ENCODE data around the gene CGRRF1.

The CGRRF1 gene

DNA sequence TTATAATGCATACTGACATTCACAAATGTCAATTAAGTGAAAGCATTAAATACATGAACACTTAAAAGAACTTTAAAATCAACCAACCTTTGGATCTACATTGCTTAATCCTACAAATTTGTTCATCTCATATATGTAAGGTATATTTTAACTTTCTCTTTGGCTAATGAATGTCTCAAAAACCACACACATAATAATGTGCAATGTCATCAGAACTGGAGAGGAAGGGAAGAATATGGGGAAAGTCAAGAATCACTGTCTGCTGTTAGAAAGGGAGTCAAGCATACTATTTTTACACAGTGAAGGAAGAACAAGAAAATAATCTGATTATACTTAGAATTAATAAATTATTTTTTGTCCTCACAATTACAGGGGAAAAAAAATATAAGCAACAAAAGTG, 25.9 kb upstream of the CGRRF1 start:
- peaks cover 27 to 40% of the 10 kb centered on the region in 2 experiments for H3K36me3 ChIP-seq (ENCODE audit: control insufficient read depth in 2 of 2, insufficient read depth in 1 of 2, low read length in 2 of 2)
- ChIA-PET CTCF (interaction anchor here (0.6 kb wide), 1 partner anchor 55 kb away, joined by 4 read pairs; no protein-coding TSS in a partner anchor), POLR2A (no interaction called here)
- TF ChIP-seq ZNF175 (tag by site-specific recombination; IDR thresholded peaks at IDR 0.05) (no peak), PRDM1 (tag by site-specific recombination; IDR thresholded peaks at IDR 0.05) (peak; percentile 30; the same call in 1 of the 2 replicates)
- no peak overlapping the region for H3K27ac ChIP-seq (ENCODE audit: extremely low read depth, low read depth, low read length)
- peaks cover 3% of the 10 kb centered on the region; the same call in 1 of the 2 replicates for H3K4me1 ChIP-seq (ENCODE audit: control insufficient read depth, insufficient read depth, low read length)
- H3K9me3 ChIP-seq (ENCODE audit: control insufficient read depth, insufficient read depth, low read depth, low read length) = no peaks in the 10 kb centered on the region
- no peak overlapping the region for H3K4me3 ChIP-seq (ENCODE audit: low read depth, low read length)

DNA sequence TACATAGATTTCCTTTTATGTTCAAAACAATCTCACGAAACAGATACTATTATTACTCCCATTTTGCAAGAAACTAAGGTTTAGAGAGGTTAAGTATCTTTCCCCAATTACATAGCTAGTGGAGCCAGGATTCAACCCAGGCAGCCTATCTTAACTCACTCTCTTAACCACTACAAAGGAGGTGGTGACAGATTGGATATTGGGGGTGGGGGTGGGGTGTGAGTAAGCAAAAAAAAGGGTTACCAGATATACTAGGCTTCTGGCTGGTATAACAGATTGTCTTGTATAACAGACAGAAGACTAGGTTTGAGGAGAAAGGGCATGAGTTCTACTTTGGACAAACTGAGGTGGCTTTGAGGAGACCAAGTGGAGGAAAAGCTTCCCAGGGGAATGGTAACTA, 23.0 kb upstream of the CGRRF1 start:
- H3K27ac ChIP-seq (ENCODE audit: extremely low read depth, low read depth, low read length) = no peak overlapping the region
- TF ChIP-seq ZNF354C (tag by site-specific recombination; IDR thresholded peaks at IDR 0.05; ENCODE audit: borderline replicate concordance, low read depth) = no peak
- no peak for TF ChIP-seq ZNF792 (tag by site-specific recombination; IDR thresholded peaks at IDR 0.05)
- TF ChIP-seq ZNF501 (tag by site-specific recombination; IDR thresholded peaks at IDR 0.05) = no peak
- TF ChIP-seq ZNF600 (tag by site-specific recombination; IDR thresholded peaks at IDR 0.05) = no peak
- H3K9me3 ChIP-seq (ENCODE audit: control insufficient read depth, insufficient read depth, low read depth, low read length) = no peaks in the 10 kb centered on the region
- H3K4me3 ChIP-seq (ENCODE audit: low read depth, low read length) = no peak overlapping the region
- ChIA-PET POLR2A (interaction anchor here (2.0 kb wide), 1 partner anchor 23 kb away, joined by 8 read pairs; the partner anchor contains the start of gene CGRRF1), CTCF (interaction anchor here (0.7 kb wide), 1 partner anchor 78 kb away, joined by 3 read pairs; no protein-coding TSS in a partner anchor)
- peaks cover 10% of the 10 kb centered on the region for H3K4me1 ChIP-seq (ENCODE audit: control insufficient read depth, insufficient read depth, low read length)
- H3K36me3 ChIP-seq (ENCODE audit: control insufficient read depth in 2 of 2, insufficient read depth in 1 of 2, low read length in 2 of 2) = peaks cover 11 to 18% of the 10 kb centered on the region in 2 experiments

- no peak for TF ChIP-seq HOXD13 (CRISPR knock-in tag; IDR thresholded peaks at IDR 0.05; ENCODE audit: borderline replicate concordance)
- peak; percentile 75 for TF ChIP-seq PRDM1 (tag by site-specific recombination; IDR thresholded peaks at IDR 0.05)
- peak; percentile 44; the same call in 1 of the 2 replicates for TF ChIP-seq ZNF76 (tag by site-specific recombination; IDR thresholded peaks at IDR 0.05; ENCODE audit: borderline replicate concordance, low read depth)
- peak; percentile 85 for TF ChIP-seq ZBTB17 (tag by site-specific recombination; IDR thresholded peaks at IDR 0.05)
- Histone ChIP-seq H3K9me3 (ENCODE audit: control insufficient read depth, insufficient read depth, low read depth, low read length) (no peaks in the 10 kb centered on the region), H3K4me1 (ENCODE audit: control insufficient read depth, insufficient read depth, low read length) (peaks cover 12% of the 10 kb centered on the region), H3K4me3 (ENCODE audit: low read depth, low read length) (peak overlapping the region; percentile 95), H3K27ac (ENCODE audit: extremely low read depth, low read depth, low read length) (peak overlapping the region; percentile 87), H3K36me3 (ENCODE audit: control insufficient read depth in 2 of 2, insufficient read depth in 1 of 2, low read length in 2 of 2) (peaks cover 3 to 7% of the 10 kb centered on the region in 2 experiments)
- ChIA-PET POLR2A (interaction anchor here (0.6 to 2.0 kb wide), 6 partner anchors 22 to 539 kb away, joined by 3 to 8 read pairs (median 4); partner anchors contain the start of genes CDKN3, CGRRF1, SOCS4 and WDHD1), CTCF (interaction anchor here (0.7 to 2.1 kb wide), 5 partner anchors 12 to 121 kb away, joined by 3 to 6 read pairs (median 3); no protein-coding TSS in a partner anchor)
These were observed 21.9 kb upstream of the CGRRF1 start for GRCh38 chr14:54487771-54488170.

- Histone ChIP-seq H3K4me1 (ENCODE audit: control insufficient read depth, insufficient read depth, low read length) (peaks cover 16% of the 10 kb centered on the region), H3K36me3 (ENCODE audit: control insufficient read depth in 2 of 2, insufficient read depth in 1 of 2, low read length in 2 of 2) (peaks cover 0 to 2% of the 10 kb centered on the region in 2 experiments; a peak in 2 of 3 replicates), H3K9me3 (ENCODE audit: control insufficient read depth, insufficient read depth, low read depth, low read length) (no peaks in the 10 kb centered on the region), H3K27ac (ENCODE audit: extremely low read depth, low read depth, low read length) (peak overlapping the region; percentile 87), H3K4me3 (ENCODE audit: low read depth, low read length) (peak overlapping the region; percentile 95)
- POLR2A ChIA-PET = interaction anchor here (0.9 to 2.0 kb wide), 5 partner anchors 21 to 539 kb away, joined by 3 to 8 read pairs (median 4); partner anchors contain the start of genes CDKN3, CGRRF1, SOCS4 and WDHD1
- CTCF ChIA-PET = interaction anchor here (0.7 to 2.1 kb wide), 8 partner anchors 11 to 315 kb away, joined by 3 to 6 read pairs (median 3); no protein-coding TSS in a partner anchor
- TF ChIP-seq ZNF664 (tag by site-specific recombination; IDR thresholded peaks at IDR 0.05) (no peak), ZNF843 (tag by site-specific recombination; IDR thresholded peaks at IDR 0.05) (no peak), ZFP69B (tag by site-specific recombination; IDR thresholded peaks at IDR 0.05) (peak; percentile 84), ZNF692 (tag by site-specific recombination; IDR thresholded peaks at IDR 0.05) (peak; percentile 94), SCRT1 (tag by site-specific recombination; IDR thresholded peaks at IDR 0.05; ENCODE audit: borderline replicate concordance) (no peak)
- TF ChIP-seq, protein P1, sequence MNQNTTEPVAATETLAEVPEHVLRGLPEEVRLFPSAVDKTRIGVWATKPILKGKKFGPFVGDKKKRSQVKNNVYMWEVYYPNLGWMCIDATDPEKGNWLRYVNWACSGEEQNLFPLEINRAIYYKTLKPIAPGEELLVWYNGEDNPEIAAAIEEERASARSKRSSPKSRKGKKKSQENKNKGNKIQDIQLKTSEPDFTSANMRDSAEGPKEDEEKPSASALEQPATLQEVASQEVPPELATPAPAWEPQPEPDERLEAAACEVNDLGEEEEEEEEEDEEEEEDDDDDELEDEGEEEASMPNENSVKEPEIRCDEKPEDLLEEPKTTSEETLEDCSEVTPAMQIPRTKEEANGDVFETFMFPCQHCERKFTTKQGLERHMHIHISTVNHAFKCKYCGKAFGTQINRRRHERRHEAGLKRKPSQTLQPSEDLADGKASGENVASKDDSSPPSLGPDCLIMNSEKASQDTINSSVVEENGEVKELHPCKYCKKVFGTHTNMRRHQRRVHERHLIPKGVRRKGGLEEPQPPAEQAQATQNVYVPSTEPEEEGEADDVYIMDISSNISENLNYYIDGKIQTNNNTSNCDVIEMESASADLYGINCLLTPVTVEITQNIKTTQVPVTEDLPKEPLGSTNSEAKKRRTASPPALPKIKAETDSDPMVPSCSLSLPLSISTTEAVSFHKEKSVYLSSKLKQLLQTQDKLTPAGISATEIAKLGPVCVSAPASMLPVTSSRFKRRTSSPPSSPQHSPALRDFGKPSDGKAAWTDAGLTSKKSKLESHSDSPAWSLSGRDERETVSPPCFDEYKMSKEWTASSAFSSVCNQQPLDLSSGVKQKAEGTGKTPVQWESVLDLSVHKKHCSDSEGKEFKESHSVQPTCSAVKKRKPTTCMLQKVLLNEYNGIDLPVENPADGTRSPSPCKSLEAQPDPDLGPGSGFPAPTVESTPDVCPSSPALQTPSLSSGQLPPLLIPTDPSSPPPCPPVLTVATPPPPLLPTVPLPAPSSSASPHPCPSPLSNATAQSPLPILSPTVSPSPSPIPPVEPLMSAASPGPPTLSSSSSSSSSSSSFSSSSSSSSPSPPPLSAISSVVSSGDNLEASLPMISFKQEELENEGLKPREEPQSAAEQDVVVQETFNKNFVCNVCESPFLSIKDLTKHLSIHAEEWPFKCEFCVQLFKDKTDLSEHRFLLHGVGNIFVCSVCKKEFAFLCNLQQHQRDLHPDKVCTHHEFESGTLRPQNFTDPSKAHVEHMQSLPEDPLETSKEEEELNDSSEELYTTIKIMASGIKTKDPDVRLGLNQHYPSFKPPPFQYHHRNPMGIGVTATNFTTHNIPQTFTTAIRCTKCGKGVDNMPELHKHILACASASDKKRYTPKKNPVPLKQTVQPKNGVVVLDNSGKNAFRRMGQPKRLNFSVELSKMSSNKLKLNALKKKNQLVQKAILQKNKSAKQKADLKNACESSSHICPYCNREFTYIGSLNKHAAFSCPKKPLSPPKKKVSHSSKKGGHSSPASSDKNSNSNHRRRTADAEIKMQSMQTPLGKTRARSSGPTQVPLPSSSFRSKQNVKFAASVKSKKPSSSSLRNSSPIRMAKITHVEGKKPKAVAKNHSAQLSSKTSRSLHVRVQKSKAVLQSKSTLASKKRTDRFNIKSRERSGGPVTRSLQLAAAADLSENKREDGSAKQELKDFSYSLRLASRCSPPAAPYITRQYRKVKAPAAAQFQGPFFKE (tag by site-specific recombination; IDR thresholded peaks at IDR 0.05; ENCODE audit: borderline replicate concordance) = no peak
- TF ChIP-seq, protein P2, sequence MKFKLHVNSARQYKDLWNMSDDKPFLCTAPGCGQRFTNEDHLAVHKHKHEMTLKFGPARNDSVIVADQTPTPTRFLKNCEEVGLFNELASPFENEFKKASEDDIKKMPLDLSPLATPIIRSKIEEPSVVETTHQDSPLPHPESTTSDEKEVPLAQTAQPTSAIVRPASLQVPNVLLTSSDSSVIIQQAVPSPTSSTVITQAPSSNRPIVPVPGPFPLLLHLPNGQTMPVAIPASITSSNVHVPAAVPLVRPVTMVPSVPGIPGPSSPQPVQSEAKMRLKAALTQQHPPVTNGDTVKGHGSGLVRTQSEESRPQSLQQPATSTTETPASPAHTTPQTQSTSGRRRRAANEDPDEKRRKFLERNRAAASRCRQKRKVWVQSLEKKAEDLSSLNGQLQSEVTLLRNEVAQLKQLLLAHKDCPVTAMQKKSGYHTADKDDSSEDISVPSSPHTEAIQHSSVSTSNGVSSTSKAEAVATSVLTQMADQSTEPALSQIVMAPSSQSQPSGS (tag by site-specific recombination; IDR thresholded peaks at IDR 0.05; ENCODE audit: low read depth) = no peak
These were observed 21.4 kb upstream of the CGRRF1 start for GRCh38 chr14:54488318-54488645.
